ENCODE results near the gene NFYA.
A peak's percentile ranks its signal among the peaks of the same experiment; 100 is the strongest.

The NFYA gene

DNA sequence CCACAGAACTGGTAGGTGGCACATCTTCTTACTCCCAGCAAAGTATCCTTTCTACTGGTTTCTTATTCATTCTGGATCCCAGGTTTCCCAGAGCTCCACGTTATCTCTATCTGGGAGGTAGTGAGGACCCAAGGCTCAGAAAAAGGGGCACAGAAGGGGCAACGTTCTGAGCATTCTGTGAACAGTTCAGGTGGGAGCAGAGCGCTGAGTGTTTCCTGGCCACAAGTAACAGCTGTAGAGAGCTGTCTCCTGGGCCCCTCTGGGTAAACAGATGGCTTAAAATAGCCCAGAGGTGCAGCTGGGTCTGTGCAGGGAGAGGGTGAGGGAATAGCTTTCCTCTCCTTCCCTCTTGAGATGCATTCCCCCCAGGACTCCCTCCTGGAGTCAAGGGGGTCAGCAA, 17.6 kb upstream of the NFYA start:
- Histone ChIP-seq H4K20me1 (no peaks in the 10 kb centered on the region), H3K9ac (peak overlapping the region; percentile 63), H3K4me1 (peaks cover 59% of the 10 kb centered on the region), H3K4me3 (peak overlapping the region; percentile 17; the same call in 1 of the 2 replicates), H3K9me3 (no peaks in the 10 kb centered on the region), H3K36me3 (no peaks in the 10 kb centered on the region), H3K27me3 (no peaks in the 10 kb centered on the region), H3K27ac (peak overlapping the region; percentile 66), H3K4me2 (peak overlapping the region; percentile 84)
- no peak for TF ChIP-seq Cebpa-rat (IDR thresholded peaks at IDR 0.05)

DNA sequence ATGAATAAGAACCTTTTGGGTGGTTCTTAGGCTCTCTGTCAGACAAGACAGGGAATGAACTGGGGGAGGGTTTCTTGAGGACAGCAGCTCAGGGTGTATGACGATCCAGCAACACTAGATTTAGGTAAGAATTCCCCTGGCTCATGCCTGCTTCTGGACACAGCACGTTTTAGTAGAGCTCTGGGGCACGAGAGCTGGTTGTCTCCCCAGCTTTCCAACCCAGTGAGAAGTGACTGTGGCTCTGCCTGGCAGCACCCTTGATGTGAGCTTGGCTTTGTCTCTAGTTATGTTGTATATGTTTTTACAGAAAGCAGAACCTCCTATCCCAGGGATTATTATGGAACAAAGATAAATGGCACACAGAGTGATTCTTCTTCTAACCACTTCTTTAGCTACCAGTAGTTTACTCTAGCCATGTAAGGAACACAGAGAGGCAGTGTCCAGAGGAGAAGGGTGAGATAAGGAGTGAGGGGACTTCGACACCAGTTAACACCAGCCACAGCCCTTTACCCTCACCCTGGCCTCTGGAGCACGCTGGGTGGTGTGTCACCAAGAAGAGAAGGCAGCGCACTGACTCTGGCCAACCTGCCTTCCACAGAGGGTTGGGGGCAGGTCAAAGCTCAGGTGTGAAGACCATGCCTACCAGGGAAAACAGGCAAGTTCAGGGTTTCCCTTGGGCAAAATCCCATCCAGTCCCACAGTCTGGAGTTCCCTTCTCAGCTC, 15.8 kb upstream of the NFYA start:
- no peaks in the 10 kb centered on the region for H3K9me3 ChIP-seq
- no peak overlapping the region for H3K27ac ChIP-seq
- no peak overlapping the region for H3K4me3 ChIP-seq
- no peaks in the 10 kb centered on the region for H4K20me1 ChIP-seq
- no peak for TF ChIP-seq Cebpa-rat (IDR thresholded peaks at IDR 0.05)
- peaks cover 47% of the 10 kb centered on the region for H3K4me1 ChIP-seq
- no peak overlapping the region for H3K4me2 ChIP-seq
- H3K27me3 ChIP-seq, result no peaks in the 10 kb centered on the region
- no peak overlapping the region for H3K9ac ChIP-seq
- peaks cover 7% of the 10 kb centered on the region; the same call in 1 of the 2 replicates for H3K36me3 ChIP-seq

DNA sequence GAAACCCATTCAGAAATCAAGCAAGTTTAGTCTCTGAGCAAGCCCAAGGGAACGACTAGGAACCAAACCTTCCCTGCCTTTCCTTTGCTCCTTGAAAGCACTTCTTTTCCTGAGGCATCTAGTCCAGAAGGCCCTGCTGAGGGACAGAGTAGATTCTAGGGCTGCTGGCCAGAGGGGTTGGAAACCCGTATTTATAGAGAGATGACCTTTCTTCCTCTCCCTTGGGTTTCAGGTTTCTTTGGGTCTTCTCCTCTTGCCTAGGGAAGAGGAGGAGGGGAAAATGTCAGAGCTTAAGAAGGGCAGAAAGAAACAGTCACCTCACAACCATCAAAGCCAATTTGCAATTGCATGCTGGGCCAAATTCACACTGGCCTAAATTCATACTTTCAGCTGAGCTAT, 14.0 kb upstream of the NFYA start:
- no peak overlapping the region for H3K4me3 ChIP-seq
- H3K27ac ChIP-seq, result no peak overlapping the region
- no peaks in the 10 kb centered on the region for H4K20me1 ChIP-seq
- no peaks in the 10 kb centered on the region for H3K27me3 ChIP-seq
- H3K4me2 ChIP-seq, result no peak overlapping the region
- peaks cover 7% of the 10 kb centered on the region; the same call in 1 of the 2 replicates for H3K36me3 ChIP-seq
- no peak for TF ChIP-seq Cebpa-rat (IDR thresholded peaks at IDR 0.05)
- peaks cover 35% of the 10 kb centered on the region for H3K4me1 ChIP-seq
- H3K9ac ChIP-seq, result no peak overlapping the region
- no peaks in the 10 kb centered on the region for H3K9me3 ChIP-seq

GRCh38 chr6:41059556-41059955, 13.2 kb upstream of the NFYA start:
- Histone ChIP-seq H3K27me3 (no peaks in the 10 kb centered on the region), H3K4me3 (no peak overlapping the region), H3K27ac (no peak overlapping the region), H3K4me1 (peaks cover 33% of the 10 kb centered on the region), H3K9ac (no peak overlapping the region), H3K9me3 (no peaks in the 10 kb centered on the region), H3K4me2 (no peak overlapping the region), H3K36me3 (peaks cover 13% of the 10 kb centered on the region), H4K20me1 (no peaks in the 10 kb centered on the region)
- no peak for TF ChIP-seq Cebpa-rat (IDR thresholded peaks at IDR 0.05)

- Histone ChIP-seq H3K27me3 (no peaks in the 10 kb centered on the region), H3K9me3 (no peaks in the 10 kb centered on the region), H3K27ac (no peak overlapping the region), H3K4me3 (no peak overlapping the region), H3K36me3 (peaks cover 24% of the 10 kb centered on the region), H3K4me1 (peaks cover 16% of the 10 kb centered on the region), H4K20me1 (no peaks in the 10 kb centered on the region), H3K4me2 (no peak overlapping the region), H3K9ac (no peak overlapping the region)
- TF ChIP-seq Cebpa-rat (IDR thresholded peaks at IDR 0.05), result no peak
Measured at GRCh38 chr6:41061196-41061726, 11.5 kb upstream of the NFYA start.

- Histone ChIP-seq H3K9me3 (no peaks in the 10 kb centered on the region), H4K20me1 (no peaks in the 10 kb centered on the region), H3K4me1 (peaks cover 11% of the 10 kb centered on the region), H3K4me3 (no peak overlapping the region), H3K27me3 (no peaks in the 10 kb centered on the region), H3K36me3 (peaks cover 25% of the 10 kb centered on the region), H3K27ac (no peak overlapping the region), H3K4me2 (no peak overlapping the region), H3K9ac (no peak overlapping the region)
- TF ChIP-seq Cebpa-rat (IDR thresholded peaks at IDR 0.05), result no peak
Measured at GRCh38 chr6:41062056-41062455, 10.7 kb upstream of the NFYA start.

DNA sequence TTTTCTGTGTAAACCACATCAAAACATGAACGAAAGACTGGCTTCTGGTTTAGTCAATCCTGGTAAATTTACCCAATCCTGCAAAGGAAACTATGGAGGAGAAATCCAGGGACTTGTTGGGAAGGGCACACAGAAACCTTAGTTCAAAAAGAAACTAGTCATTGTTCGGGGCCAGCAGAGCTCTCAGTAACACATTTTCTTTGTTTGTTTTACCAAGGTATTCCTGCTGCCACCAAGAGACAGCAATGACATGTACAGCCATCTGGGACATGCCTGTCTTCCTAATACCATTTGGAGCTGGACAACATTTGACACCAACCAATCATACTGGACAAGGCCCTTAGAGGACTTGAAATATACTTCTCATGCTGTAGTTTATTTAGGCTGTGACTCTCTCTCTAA, 8.9 kb upstream of the NFYA start:
- Histone ChIP-seq H3K4me1 (peaks cover 11% of the 10 kb centered on the region), H3K36me3 (peaks cover 40% of the 10 kb centered on the region), H3K27ac (no peak overlapping the region), H3K9ac (no peak overlapping the region), H3K4me2 (peak overlapping the region; percentile 23), H3K9me3 (no peaks in the 10 kb centered on the region), H3K27me3 (no peaks in the 10 kb centered on the region), H4K20me1 (no peaks in the 10 kb centered on the region), H3K4me3 (no peak overlapping the region)
- TF ChIP-seq Cebpa-rat (IDR thresholded peaks at IDR 0.05), result no peak

- Histone ChIP-seq H3K36me3 (peaks cover 40% of the 10 kb centered on the region), H3K9me3 (no peaks in the 10 kb centered on the region), H3K9ac (no peak overlapping the region), H3K27ac (no peak overlapping the region), H3K27me3 (no peaks in the 10 kb centered on the region), H3K4me3 (no peak overlapping the region), H4K20me1 (no peaks in the 10 kb centered on the region), H3K4me2 (no peak overlapping the region), H3K4me1 (peaks cover 11% of the 10 kb centered on the region)
- no peak for TF ChIP-seq Cebpa-rat (IDR thresholded peaks at IDR 0.05)
Measured at GRCh38 chr6:41064841-41065240, 7.9 kb upstream of the NFYA start.

GRCh38 chr6:41065550-41066026, 7.2 kb upstream of the NFYA start:
- Histone ChIP-seq H3K4me3 (no peak overlapping the region), H3K27ac (no peak overlapping the region), H3K4me1 (peaks cover 15% of the 10 kb centered on the region), H4K20me1 (no peaks in the 10 kb centered on the region), H3K9me3 (no peaks in the 10 kb centered on the region), H3K36me3 (peaks cover 40% of the 10 kb centered on the region), H3K4me2 (no peak overlapping the region), H3K27me3 (no peaks in the 10 kb centered on the region), H3K9ac (no peak overlapping the region)
- TF ChIP-seq Cebpa-rat (IDR thresholded peaks at IDR 0.05), result no peak

DNA sequence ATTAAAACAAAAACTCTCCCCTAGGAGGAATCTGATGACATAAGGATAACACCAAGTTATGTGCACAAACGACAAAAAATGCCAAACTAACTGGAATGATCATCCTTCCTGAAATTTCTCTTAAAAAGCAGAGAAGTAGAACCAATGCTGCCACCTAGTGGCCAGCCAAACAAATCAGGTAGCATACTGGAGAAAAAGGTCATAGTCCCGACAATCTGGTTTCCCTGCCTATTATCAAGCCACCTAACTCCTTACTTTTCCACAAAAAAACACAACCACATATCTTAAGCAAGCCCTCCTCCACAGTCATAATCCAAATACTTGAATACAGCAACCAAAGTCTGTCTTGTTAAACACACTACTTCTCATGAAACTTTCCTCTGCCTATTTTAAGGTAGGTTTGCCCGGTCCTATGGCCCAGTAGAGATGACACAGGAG, 5.9 kb upstream of the NFYA start:
- Histone ChIP-seq H3K4me1 (peaks cover 22% of the 10 kb centered on the region), H3K27me3 (no peaks in the 10 kb centered on the region), H3K4me2 (no peak overlapping the region), H3K36me3 (peaks cover 33% of the 10 kb centered on the region), H4K20me1 (no peaks in the 10 kb centered on the region), H3K9me3 (no peaks in the 10 kb centered on the region), H3K4me3 (no peak overlapping the region), H3K27ac (no peak overlapping the region), H3K9ac (no peak overlapping the region)
- no peak for TF ChIP-seq Cebpa-rat (IDR thresholded peaks at IDR 0.05)

Data from BLaER1 (cell line).